ENCODE data around the gene RNF113B.

The RNF113B gene

GRCh38 chr13:98174307-98174706 lies 2.8 kb downstream of the RNF113B start:
- H3K4me3 ChIP-seq (ENCODE audit: low read depth, low read length), result no peak overlapping the region
- TF ChIP-seq CTCF (IDR thresholded peaks at IDR 0.05; ENCODE audit: insufficient read depth, low read length, missing control alignments), result no peak
- CTCF ChIA-PET, result no interaction called here
- no peak for DNase-seq (ENCODE audit: low read depth, low spot score)
- POLR2A ChIA-PET, result interaction anchor here (0.6 kb wide), 2 partner anchors 28 to 34 kb away, joined by 3 read pairs; no protein-coding TSS in a partner anchor

GRCh38 chr13:98173431-98174152 lies 3.5 kb downstream of the RNF113B start:
- CTCF ChIA-PET, result interaction anchor here (0.9 to 1.0 kb wide), 2 partner anchors 17 to 179 kb away, joined by 3 to 4 read pairs; no protein-coding TSS in a partner anchor
- no peak for TF ChIP-seq CTCF (IDR thresholded peaks at IDR 0.05; ENCODE audit: insufficient read depth, low read length, missing control alignments)
- DNase-seq (ENCODE audit: low read depth, low spot score), result peak; percentile 98

GRCh38 chr13:98172590-98173422 lies 4.3 kb downstream of the RNF113B start:
- TF ChIP-seq CTCF (IDR thresholded peaks at IDR 0.05; ENCODE audit: insufficient read depth, low read length, missing control alignments), result no peak

More at GRCh38 chr13:98173431-98174152, 3.5 kb downstream of the RNF113B start:
- peak overlapping the region; percentile 10 for H3K4me3 ChIP-seq (ENCODE audit: low read depth, low read length)
- POLR2A ChIA-PET, result interaction anchor here (0.6 to 0.8 kb wide), 2 partner anchors 33 to 34 kb away, joined by 3 read pairs; no protein-coding TSS in a partner anchor

GRCh38 chr13:98171900-98172589 lies 5.0 kb downstream of the RNF113B start:
- ChIA-PET POLR2A (interaction anchor here (1.5 kb wide), 1 partner anchor 35 kb away, joined by 6 read pairs; no protein-coding TSS in a partner anchor), CTCF (interaction anchor here (0.9 kb wide), 1 partner anchor 180 kb away, joined by 3 read pairs; no protein-coding TSS in a partner anchor)
- no peak for DNase-seq (ENCODE audit: low read depth, low spot score)
- no peak for TF ChIP-seq CTCF (IDR thresholded peaks at IDR 0.05; ENCODE audit: insufficient read depth, low read length, missing control alignments)
- H3K4me3 ChIP-seq (ENCODE audit: low read depth, low read length), result 0 out of 2 replicates have a peak overlapping the region, but pooled peaks have one; percentile 13

More at GRCh38 chr13:98172590-98173422, 4.3 kb downstream of the RNF113B start:
- DNase-seq (ENCODE audit: low read depth, low spot score), result no peak
- CTCF ChIA-PET, result interaction anchor here (0.9 to 1.0 kb wide), 2 partner anchors 18 to 179 kb away, joined by 3 to 4 read pairs; no protein-coding TSS in a partner anchor
- H3K4me3 ChIP-seq (ENCODE audit: low read depth, low read length), result no peak overlapping the region
- POLR2A ChIA-PET, result interaction anchor here (1.5 kb wide), 1 partner anchor 35 kb away, joined by 6 read pairs; no protein-coding TSS in a partner anchor

GRCh38 chr13:98169331-98169730 lies 7.7 kb downstream of the RNF113B start:
- DNase-seq (ENCODE audit: low read depth, low spot score), result no peak
- TF ChIP-seq CTCF (IDR thresholded peaks at IDR 0.05; ENCODE audit: insufficient read depth, low read length, missing control alignments), result no peak
- no peak overlapping the region for H3K4me3 ChIP-seq (ENCODE audit: low read depth, low read length)
- POLR2A ChIA-PET, result no interaction called here
- CTCF ChIA-PET, result no interaction called here

Data from AG04449 (cell line).